ENCODE data around the gene CCDC148. TPM values are rescaled to one million over a fixed set of nuclear protein-coding genes. Genes with fewer than 3 reads are reported as not detected.

Gene CCDC148
- total RNA-seq, 4 donors from 2014 or later = 0.78 to 1.6 (median 1.1) TPM

DNA sequence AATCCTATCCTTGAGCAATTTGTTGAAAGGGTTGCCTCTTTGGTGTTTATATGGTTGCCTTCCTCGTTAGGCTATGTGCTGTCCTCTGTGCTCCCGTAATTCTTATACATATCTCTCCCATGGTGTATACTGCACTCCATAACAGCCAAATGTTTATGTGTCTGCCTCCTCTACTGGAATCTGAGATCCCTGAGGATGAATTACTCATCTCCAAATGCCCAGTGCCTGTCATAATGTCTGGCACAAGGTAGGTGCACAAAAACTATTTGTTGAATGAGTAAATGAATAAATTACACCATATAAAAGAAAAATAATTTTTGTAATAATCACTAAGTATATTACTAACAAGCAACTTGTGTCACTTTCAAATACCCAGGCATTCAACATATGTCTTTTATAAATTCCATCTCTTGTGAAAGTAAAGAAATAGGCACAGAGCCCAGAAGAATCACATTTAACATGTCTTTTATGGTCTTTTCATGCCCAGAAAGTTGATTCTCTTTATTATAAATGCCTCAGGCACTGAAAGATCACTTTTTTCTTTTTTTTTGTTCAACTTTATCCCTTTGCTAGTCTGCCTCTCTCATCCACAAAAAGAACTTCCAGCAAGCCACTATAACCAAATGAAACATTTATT is 164.9 kb downstream of the CCDC148 start:
- Histone ChIP-seq H3K27ac (no peak overlapping the region), H3K9me3 (no peaks in the 10 kb centered on the region), H3K4me3 (no peak overlapping the region), H3K27me3 (no peaks in the 10 kb centered on the region), H3K36me3 (no peaks in the 10 kb centered on the region), H3K4me1 (no peaks in the 10 kb centered on the region)
- TF ChIP-seq, protein P1, sequence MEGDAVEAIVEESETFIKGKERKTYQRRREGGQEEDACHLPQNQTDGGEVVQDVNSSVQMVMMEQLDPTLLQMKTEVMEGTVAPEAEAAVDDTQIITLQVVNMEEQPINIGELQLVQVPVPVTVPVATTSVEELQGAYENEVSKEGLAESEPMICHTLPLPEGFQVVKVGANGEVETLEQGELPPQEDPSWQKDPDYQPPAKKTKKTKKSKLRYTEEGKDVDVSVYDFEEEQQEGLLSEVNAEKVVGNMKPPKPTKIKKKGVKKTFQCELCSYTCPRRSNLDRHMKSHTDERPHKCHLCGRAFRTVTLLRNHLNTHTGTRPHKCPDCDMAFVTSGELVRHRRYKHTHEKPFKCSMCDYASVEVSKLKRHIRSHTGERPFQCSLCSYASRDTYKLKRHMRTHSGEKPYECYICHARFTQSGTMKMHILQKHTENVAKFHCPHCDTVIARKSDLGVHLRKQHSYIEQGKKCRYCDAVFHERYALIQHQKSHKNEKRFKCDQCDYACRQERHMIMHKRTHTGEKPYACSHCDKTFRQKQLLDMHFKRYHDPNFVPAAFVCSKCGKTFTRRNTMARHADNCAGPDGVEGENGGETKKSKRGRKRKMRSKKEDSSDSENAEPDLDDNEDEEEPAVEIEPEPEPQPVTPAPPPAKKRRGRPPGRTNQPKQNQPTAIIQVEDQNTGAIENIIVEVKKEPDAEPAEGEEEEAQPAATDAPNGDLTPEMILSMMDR (IDR thresholded peaks at IDR 0.05) = no peak
- no peak for TF ChIP-seq POLR2A (IDR thresholded peaks at IDR 0.05)
- no peak for TF ChIP-seq POLR2AphosphoS5 (IDR thresholded peaks at IDR 0.05)
- no peak for TF ChIP-seq EP300 (IDR thresholded peaks at IDR 0.05)
- ATAC-seq = no peak
- WGBS, 2 donors (ENCODE audit: low coverage in 1 of 2) = 39 to 78% methylated on average over 2 of the region's 2 CpGs

DNA sequence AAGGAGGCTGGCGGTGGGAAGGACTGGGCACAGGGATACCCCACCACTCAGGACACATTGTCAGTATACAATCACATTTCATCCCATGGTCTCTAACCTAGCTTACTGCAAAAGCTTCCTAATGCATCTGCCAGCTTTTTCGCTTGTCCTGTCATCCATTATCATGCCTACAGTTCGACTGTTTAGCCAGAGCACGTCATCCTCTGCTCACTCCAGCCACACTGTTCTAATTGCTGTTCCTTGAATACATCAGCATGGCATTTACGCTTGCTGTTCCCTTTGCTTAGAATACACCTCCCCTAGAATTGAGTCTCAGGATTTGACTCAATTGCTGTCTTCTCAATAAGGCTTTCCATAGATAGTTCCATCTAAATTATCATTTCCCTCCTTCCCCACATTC is 166.3 kb downstream of the CCDC148 start:
- no peak overlapping the region for H3K27ac ChIP-seq
- no peak overlapping the region for H3K4me3 ChIP-seq
- TF ChIP-seq, protein P1 (IDR thresholded peaks at IDR 0.05) = no peak
- TF ChIP-seq EP300 (IDR thresholded peaks at IDR 0.05) (no peak), POLR2A (IDR thresholded peaks at IDR 0.05) (no peak), POLR2AphosphoS5 (IDR thresholded peaks at IDR 0.05) (no peak)
- 67 to 93% methylated on average over 4 to 5 of the region's 5 CpGs for WGBS, 2 donors (ENCODE audit: low coverage in 1 of 2)
- no peaks in the 10 kb centered on the region for H3K9me3 ChIP-seq
- no peak for ATAC-seq
- no peaks in the 10 kb centered on the region for H3K4me1 ChIP-seq
- no peaks in the 10 kb centered on the region for H3K36me3 ChIP-seq
- no peaks in the 10 kb centered on the region for H3K27me3 ChIP-seq

DNA sequence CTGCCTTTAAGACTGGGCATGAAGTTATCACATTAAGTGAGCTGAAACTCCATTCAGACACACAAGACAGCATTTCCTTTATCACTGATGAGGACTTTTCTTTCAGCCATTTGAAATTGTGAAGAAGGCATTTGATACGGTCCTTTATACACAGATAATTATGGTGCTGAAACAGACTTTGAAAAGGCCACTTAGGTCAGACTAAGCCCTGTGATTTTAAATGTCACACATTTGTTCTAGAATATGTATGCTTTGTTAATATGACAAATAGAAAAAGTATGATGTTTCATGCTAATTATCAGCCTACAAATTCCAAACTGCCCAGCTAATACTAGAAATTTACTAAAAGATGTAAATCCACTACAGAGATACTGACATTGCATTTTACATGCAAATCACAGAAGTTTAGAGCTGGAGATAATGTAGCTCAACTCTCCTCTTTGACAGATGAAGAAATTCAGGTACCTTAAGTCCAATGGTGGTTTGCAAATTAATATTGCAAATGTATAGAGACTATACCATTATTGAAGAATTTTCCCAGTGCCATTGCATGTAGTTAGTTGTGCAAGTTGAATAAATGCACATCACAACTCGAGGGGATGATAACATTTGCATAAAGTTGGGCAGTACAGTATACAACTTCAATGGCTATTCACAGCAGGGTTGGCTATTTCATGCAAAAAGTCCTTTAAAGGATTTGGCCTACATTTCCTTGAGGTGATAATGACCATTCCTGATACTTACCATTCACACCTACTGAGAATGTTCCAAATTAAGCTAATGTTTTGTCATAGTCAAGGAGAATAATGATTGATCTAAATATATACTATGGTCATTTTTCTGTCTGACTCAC is 179.7 kb downstream of the CCDC148 start:
- no peak for ATAC-seq
- Histone ChIP-seq H3K9me3 (peaks cover 0 to 6% (median 0%) of the 10 kb centered on the region in 3 donors), H3K4me3 (no peak overlapping the region), H3K27me3 (no peaks in the 10 kb centered on the region), H3K36me3 (no peaks in the 10 kb centered on the region), H3K4me1 (no peaks in the 10 kb centered on the region), H3K27ac (no peak overlapping the region)
- no peak for TF ChIP-seq POLR2A (IDR thresholded peaks at IDR 0.05)
- TF ChIP-seq EP300 (IDR thresholded peaks at IDR 0.05) = no peak
- TF ChIP-seq, protein P1 (IDR thresholded peaks at IDR 0.05) = no peak
- no peak for TF ChIP-seq POLR2AphosphoS5 (IDR thresholded peaks at IDR 0.05)
- 64 to 66% methylated on average over 2 of the region's 2 CpGs for WGBS, 2 donors (ENCODE audit: low coverage in 1 of 2)

DNA sequence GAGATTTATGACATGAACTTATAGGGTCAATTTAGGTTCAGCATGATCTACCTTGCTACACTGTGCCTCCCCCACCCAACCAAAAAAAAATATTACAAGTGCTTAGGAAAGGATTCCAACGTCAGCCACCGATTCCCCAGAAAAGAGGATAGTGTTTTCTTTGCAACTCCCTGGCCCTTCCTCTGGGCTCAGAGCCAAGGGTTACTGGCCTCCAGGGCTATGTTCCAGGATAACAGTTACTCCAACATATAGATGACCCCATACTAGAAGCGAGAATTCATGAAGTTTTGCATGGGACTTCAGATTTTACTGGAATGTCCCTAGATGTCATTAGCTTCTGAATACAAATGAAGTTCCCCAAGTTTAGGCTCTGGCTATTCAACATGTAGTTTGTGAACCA is 182.8 kb downstream of the CCDC148 start:
- Histone ChIP-seq H3K4me3 (no peak overlapping the region), H3K27me3 (no peaks in the 10 kb centered on the region), H3K4me1 (no peaks in the 10 kb centered on the region), H3K9me3 (peaks cover 0 to 6% (median 0%) of the 10 kb centered on the region in 3 donors), H3K27ac (no peak overlapping the region), H3K36me3 (no peaks in the 10 kb centered on the region)
- TF ChIP-seq POLR2AphosphoS5 (IDR thresholded peaks at IDR 0.05) = no peak
- TF ChIP-seq, protein P1 (IDR thresholded peaks at IDR 0.05) = no peak
- TF ChIP-seq EP300 (IDR thresholded peaks at IDR 0.05) = no peak
- no peak for TF ChIP-seq POLR2A (IDR thresholded peaks at IDR 0.05)
- no peak for ATAC-seq
- 10 to 45% methylated on average over 2 to 3 of the region's 3 CpGs for WGBS, 2 donors (ENCODE audit: low coverage in 1 of 2)
